Measurements from ENCODE around the gene GNAI3. TPM values are rescaled to one million over a fixed set of nuclear protein-coding genes. Genes with fewer than 3 reads are reported as not detected.

Gene GNAI3
- total RNA-seq, 2 experiments from 2014 or later: 5.1 to 5.4 TPM

GRCh38 chr1:109543988-109544735 lies 4.3 kb upstream of the GNAI3 start:
- Histone ChIP-seq H3K4me3 (ENCODE audit: low read length) (no peak overlapping the region), H3K9me3 (ENCODE audit: control insufficient read depth in 1 of 2, insufficient read depth in 1 of 2, low read length in 2 of 2) (no peaks in the 10 kb centered on the region), H3K4me1 (ENCODE audit: insufficient read depth, low read length) (peaks cover 13% of the 10 kb centered on the region), H3K27ac (ENCODE audit: low read depth in 1 of 2, low read length in 2 of 2) (no peak overlapping the region), H3K36me3 (ENCODE audit: insufficient read depth, low read length) (no peaks in the 10 kb centered on the region), H3K27me3 (ENCODE audit: control insufficient read depth in 1 of 2, insufficient read depth in 2 of 2, low read length in 2 of 2) (no peaks in the 10 kb centered on the region)
- no peak overlapping the region for H3K27ac Mint-ChIP-seq
- peaks cover 30% of the 10 kb centered on the region for H3K4me1 Mint-ChIP-seq (ENCODE audit: low read depth)
- ATAC-seq (ENCODE audit: poor library complexity): no peak
- peaks cover 21% of the 10 kb centered on the region for H3K36me3 Mint-ChIP-seq (ENCODE audit: low read depth)
- ChIA-PET POLR2A (no interaction called here), CTCF (interaction anchor here (3.7 kb wide), 1 partner anchor 96 kb away, joined by 43 read pairs; no protein-coding TSS in a partner anchor)
- intact Hi-C loops (cut with DNase I, micrococcal nuclease): loop anchor here in 1 of 2 experiments (2.0 kb wide), 1 partner anchor 145 kb away; no protein-coding TSS in a partner anchor
- no peaks in the 10 kb centered on the region for H3K9me3 Mint-ChIP-seq
- no peak overlapping the region for H3K4me3 Mint-ChIP-seq
- no peaks in the 10 kb centered on the region for H3K27me3 Mint-ChIP-seq
- TF ChIP-seq CTCF (IDR thresholded peaks at IDR 0.05): no peak
- DNase-seq: peak in 1 of 14 experiments; percentile 20

GRCh38 chr1:109546311-109547109 lies 1.9 kb upstream of the GNAI3 start:
- no peaks in the 10 kb centered on the region for H3K9me3 ChIP-seq (ENCODE audit: control insufficient read depth in 1 of 2, insufficient read depth in 1 of 2, low read length in 2 of 2)
- Mint-ChIP-seq H3K27ac (peak overlapping the region; percentile 97), H3K9me3 (no peaks in the 10 kb centered on the region), H3K27me3 (no peaks in the 10 kb centered on the region), H3K4me1 (ENCODE audit: low read depth) (peaks cover 50% of the 10 kb centered on the region), H3K36me3 (ENCODE audit: low read depth) (peaks cover 22% of the 10 kb centered on the region), H3K4me3 (peak overlapping the region; percentile 99)
- intact Hi-C loops (cut with DNase I, micrococcal nuclease): loop anchor here (1.0 to 5.0 kb wide), 8 partner anchors 75 to 465 kb away; partner anchors contain the start of genes AHCYL1 (in 2 of the 2), GSTM1 (in 1 of the 2) and PSMA5 (in 1 of the 2)
- peak; percentile 96 for TF ChIP-seq CTCF (IDR thresholded peaks at IDR 0.05)
- CTCF ChIA-PET: interaction anchor here (0.6 to 3.7 kb wide), 29 partner anchors 13 to 488 kb away, joined by 3 to 43 read pairs (median 5); partner anchors contain the start of genes AHCYL1, AMPD2, CYB561D1 and GNAT2
- H3K27ac ChIP-seq (ENCODE audit: low read depth in 1 of 2, low read length in 2 of 2): peak overlapping the region; percentile 33 to 92
- DNase-seq: peak; percentile 78 to 94 (median 88)
- no peaks in the 10 kb centered on the region for H3K27me3 ChIP-seq (ENCODE audit: control insufficient read depth in 1 of 2, insufficient read depth in 2 of 2, low read length in 2 of 2)
- POLR2A ChIA-PET: interaction anchor here (0.7 to 1.9 kb wide), 16 partner anchors 13 to 488 kb away, joined by 3 to 18 read pairs (median 5); partner anchors contain the start of genes AHCYL1, AMPD2, ATXN7L2 and GNAT2
- peak; percentile 55 for ATAC-seq (ENCODE audit: poor library complexity)
- peaks cover 21% of the 10 kb centered on the region for H3K4me1 ChIP-seq (ENCODE audit: insufficient read depth, low read length)
- peak overlapping the region; percentile 73 for H3K4me3 ChIP-seq (ENCODE audit: low read length)
- no peaks in the 10 kb centered on the region for H3K36me3 ChIP-seq (ENCODE audit: insufficient read depth, low read length)
